OCI-LY1 (cell line): ENCODE measurements around the gene PABPC1L.

Experiments used
- CTCF ChIP-seq: fragments of 200-600 bp; sonication (generic), shearing (Covaris generic); IDR thresholded peaks from 2 replicates; pipeline ENCODE4 v1.5.1; 2017; ENCODE audit warnings: mild to moderate bottlenecking, antibody characterized with exemption, low read length, moderate library complexity, mixed read lengths
- EZH2 ChIP-seq: fragments of 200-600 bp; sonication (generic), shearing (Covaris generic); IDR thresholded peaks from 2 replicates; pipeline ENCODE4 v1.8.0; 2017; ENCODE audit warnings: borderline replicate concordance, mixed run types, mild to moderate bottlenecking, antibody characterized with exemption, low read length, moderate library complexity, mixed read lengths

- TF ChIP-seq CTCF (no peak), EZH2 (no peak)
Observed at GRCh38 chr20:44924541-44924940, 14.7 kb downstream of the PABPC1L start.
